Ureter (tissue), 1 donor: Measurements from ENCODE around the gene UCN3. TPM values are rescaled to one million over a fixed set of nuclear protein-coding genes. Genes with fewer than 3 reads are reported as not detected.
"Not testable (repeated sequence)": the region's sequence is repeated elsewhere in the genome, so short reads cannot be mapped to it uniquely, and the experiment has no call there.

Experiments
- DNase-seq: peaks from one replicate; pipeline ENCODE4 v3.0.0-alpha.2; 2020; ENCODE audit warnings: low spot score
- total RNA-seq: library from RNA; stranded (reverse); gene quantifications from one replicate; pipeline ENCODE4 v1.2.4, GENCODE V29; 2023
- donor health status: DM: yes; HTN: yes; CAD: no.

Gene UCN3
- total RNA-seq, 1 donor from 2014 or later, result not detected

GRCh38 chr10:5406918-5407317 lies 42.2 kb downstream of the UCN3 start:
- no peak for DNase-seq

DNA sequence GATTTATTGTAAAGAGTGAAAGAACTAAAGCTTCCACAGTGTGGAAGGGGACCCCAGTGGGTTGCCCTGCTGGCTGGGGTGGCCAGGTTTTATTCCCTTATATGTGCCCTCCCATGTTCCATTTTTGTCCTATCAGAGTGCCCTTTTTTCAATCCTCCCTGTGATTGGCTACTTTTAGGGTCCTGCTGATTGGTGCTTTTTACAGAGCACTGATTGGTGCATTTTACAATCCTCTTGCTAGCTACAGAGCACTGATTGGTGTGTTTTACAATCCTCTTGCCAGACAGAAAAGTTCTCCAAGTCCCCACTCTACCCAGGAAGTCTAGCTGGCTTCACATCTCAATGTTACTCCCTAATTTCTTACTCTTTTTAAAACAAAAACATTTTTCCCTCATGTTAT lies 46.0 kb downstream of the UCN3 start:
- DNase-seq, result not testable (repeated sequence)

DNA sequence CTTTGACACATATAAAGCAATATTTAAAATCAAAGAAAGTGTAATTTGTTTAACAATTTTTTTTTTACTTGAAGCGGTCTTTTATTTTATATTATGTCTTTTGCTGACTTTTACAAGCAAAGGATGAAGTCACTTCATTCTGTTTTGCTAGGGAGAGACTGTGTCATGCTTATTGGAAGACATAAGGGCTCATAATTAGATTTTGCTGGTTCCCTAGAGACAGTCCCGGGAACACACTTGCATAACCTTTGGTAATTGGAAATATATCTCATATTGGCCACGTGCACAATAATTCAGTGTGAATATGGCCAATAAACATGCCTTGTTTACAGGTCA lies 47.1 kb downstream of the UCN3 start:
- DNase-seq, result no peak

DNA sequence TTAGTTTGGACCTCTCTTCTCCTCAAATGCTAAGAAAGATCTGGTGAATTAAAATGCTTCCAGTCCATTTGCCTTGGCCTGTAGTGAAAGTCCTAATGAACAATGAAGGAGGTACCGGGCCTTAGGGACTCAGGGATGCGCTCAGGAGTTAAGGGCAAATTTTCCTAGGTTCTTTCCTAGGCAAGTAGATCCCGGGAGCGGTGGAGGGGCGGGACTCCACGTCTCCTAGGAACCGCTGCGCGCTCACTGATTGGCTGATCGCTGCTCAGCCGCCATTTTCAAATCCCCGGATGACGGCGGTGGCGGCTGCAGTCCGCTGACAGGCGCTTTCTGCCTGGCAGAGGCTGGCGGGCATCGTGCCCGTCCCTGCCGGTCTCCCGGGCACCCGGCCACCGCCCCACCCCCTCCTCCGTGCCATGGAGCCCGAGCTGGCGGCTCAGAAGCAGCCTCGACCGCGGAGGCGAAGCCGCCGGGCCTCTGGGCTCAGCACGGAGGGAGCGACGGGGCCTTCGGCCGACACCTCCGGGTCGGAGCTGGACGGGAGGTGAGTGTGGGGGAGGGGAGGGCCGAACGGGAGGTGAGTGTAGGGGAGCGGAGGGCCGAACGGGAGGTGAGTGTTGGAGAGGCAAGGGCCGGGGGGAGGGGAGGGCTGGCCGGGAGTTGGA lies 47.6 kb downstream of the UCN3 start, which contains the start of gene NET1:
Gene NET1 (plus strand): TSS at position 281 of the 665 bp plus-strand sequence. CDS start 136 bp downstream, at position 417.
- peak; percentile 88 for DNase-seq

DNA sequence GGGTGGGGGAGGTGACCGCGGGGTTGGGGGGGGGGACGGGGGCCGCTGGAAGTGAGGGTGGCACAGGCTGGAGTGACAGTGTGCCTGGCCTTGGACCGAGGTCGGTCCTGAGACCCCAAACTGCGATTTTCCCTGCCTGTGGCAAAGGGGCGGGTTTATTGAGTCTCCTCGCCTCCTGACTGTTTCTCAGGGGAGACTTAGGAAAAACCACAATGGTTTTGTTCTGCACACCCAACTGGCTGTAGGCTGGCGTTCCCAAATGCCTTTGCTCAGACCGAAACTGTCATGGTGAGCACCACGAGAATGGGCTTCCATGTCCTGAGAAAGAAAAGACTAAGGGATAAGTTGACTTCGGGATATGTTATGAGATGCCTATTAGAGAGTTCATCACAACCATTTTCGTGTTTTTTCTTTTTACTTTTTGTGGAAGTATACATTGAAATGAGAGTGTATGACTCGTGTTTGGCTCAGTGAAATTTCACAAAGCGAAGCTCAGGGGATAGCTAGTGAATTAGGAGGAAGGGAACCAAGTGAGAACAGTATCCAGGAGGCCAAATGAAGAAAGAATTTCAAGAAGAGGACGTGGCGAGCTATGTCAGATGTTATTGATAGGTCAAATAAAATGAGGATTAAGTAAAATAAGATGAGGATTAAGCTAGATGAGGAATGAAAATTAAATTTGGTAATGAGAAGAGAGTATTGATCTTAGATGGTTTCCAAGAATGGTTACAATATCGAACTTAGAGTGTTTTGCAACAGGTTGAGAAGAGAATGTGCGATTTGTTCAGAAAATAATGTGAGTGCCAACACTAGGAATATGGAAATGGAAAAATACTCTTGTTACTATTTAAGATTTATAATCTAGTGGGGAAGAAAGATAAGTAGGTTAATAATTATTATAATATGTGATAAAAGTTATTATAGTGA lies 48.5 kb downstream of the UCN3 start:
- DNase-seq, result no peak

- DNase-seq, result no peak
Observed at GRCh38 chr10:5416981-5417380, 52.2 kb downstream of the UCN3 start.

DNA sequence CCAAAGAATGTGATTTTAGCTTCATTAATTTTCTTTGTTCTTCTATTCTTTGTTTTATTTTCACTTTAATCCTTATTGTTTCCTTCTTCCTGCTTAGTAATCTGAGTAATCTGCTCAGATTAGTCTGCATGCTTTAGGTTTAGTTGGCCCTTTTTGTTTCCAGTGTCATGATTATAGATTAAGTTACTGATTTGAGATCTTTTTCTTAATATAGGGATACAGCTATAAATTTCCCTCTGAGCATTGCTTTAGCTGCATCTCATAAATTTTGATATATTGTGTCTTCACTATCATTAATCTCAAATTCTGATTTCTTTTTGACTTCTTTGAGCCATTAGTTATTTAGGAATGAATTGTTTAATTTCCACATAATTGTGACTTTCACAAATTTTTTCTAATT lies 53.8 kb downstream of the UCN3 start:
- DNase-seq, result no peak

DNA sequence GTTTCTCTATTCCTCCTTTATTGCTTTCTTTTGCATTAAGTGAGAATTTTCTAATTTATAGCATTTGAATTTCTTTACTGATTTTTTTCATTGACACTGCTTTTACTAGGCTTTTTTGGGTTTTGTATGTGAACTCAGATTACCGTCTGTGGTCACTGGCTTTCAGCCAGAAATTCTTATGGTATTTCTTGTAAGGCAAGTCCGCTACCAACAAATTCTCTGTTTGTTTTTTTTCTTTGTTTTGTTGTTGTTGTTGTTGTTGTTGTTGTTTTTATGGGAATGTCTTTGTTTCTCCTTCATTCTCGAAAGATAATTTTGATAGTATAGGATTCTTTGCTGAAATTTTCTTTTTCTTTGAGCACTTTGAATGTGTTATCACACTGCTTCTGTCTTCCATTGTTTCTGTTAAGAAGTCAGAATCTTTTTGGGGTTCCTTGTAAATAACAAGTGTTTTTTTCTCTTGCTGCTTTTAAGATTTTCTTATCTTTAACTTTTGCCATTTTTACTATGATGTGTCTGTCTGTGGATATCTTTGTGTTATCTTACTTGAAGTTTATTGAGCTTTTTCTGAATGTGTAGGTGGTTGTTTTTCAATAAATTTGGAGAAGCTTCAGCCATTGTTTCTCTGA lies 54.8 kb downstream of the UCN3 start:
- DNase-seq, result no peak

- no peak for DNase-seq
Observed at GRCh38 chr10:5423771-5424170, 59.0 kb downstream of the UCN3 start.

Other genes starting within 250 kb of the UCN3 start
- not detected for gene AKR1C8, start 179.8 kb upstream of the UCN3 start, total RNA-seq
- not detected for gene AKR1C4, start 168.1 kb upstream of the UCN3 start, total RNA-seq
- gene TUBAL3, start 39.9 kb downstream of the UCN3 start, total RNA-seq, result not detected
- gene NET1, start 47.6 kb downstream of the UCN3 start, total RNA-seq, result 133 TPM
- gene CALML5, start 134.6 kb downstream of the UCN3 start, total RNA-seq, result not detected
- gene CALML3, start 160.0 kb downstream of the UCN3 start, total RNA-seq, result not detected